DMS114 treated with DMSO at 0.1 percent for 48 hours (cell line): ENCODE results near the gene OR51F1.
"Not testable (repeated sequence)": the region's sequence is repeated elsewhere in the genome, so short reads cannot be mapped to it uniquely, and the experiment has no call there.

ENCODE experiments used
- DNase-seq: peaks from one replicate; lab custom pipeline; 2025; ENCODE audit not compliant: unreplicated experiment; lab: John Stamatoyannopoulos, UW

OR51F1 gene, protein sequence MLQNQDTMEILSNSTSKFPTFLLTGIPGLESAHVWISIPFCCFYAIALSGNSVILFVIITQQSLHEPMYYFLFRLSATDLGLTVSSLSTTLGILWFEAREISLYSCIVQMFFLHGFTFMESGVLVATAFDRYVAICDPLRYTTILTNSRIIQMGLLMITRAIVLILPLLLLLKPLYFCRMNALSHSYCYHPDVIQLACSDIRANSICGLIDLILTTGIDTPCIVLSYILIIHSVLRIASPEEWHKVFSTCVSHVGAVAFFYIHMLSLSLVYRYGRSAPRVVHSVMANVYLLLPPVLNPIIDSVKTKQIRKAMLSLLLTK

DNA sequence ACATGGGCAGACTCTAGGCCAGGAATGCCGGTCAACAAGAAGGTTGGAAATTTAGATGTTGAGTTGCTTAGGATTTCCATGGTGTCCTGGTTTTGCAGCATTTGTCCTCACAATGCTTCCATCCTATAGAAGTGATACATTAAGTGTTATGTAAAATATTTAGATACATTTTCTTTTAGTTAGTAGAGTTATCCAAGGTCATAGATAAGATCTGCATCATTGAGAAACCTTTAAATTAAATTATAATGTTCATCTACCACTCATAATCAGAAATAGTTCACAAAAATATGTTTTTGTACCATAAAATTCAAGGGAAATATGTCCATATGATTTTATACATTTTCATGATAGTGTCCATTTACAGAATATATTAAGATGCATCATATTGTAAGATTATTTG, at the start of gene OR51F1:
Gene OR51F1, minus strand, starts transcription at position 101 of the 400 bp plus-strand sequence. Its CDS starts 0 bp downstream, at position 101.
- no peak for DNase-seq

DNA sequence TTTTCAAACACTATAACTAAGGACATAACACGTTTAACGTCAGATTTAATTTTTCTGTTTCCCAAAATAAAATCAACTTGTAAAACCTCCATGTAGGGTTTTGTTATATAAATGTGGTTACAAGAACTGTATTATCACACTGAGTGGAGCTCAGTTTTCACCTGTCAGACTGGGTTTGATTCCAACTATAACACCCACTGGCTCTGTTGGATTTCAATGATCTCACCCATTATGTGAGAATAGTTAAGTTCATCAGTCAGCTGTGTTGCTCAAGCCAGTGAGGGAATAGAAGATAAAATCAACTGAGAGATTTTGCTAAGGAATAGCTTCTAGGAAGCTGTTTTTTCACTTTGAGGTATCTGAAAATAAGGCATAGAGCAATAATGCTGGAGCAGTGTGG, 39.5 kb upstream of the OR51F1 start:
- no peak for DNase-seq

DNA sequence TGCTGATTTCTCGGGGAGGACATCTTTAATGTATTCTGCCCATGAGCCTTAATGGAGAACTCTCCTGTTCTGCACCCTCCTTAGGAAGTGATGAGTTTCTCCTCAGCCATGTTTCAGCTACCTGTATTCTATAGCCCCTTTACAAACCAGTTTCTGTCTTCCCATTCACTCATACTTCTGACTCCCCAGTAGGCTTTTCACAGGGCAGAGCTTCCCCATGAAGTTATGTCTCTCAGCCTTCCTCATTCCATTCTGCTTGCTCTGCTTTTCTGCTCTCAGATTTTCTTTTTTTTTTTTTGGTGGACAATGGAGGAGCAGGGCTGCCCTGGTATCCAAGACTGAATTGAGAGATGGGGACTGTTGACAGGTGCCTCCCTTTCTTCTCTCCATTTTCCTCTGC, 38.7 kb upstream of the OR51F1 start:
- no peak for DNase-seq

DNA sequence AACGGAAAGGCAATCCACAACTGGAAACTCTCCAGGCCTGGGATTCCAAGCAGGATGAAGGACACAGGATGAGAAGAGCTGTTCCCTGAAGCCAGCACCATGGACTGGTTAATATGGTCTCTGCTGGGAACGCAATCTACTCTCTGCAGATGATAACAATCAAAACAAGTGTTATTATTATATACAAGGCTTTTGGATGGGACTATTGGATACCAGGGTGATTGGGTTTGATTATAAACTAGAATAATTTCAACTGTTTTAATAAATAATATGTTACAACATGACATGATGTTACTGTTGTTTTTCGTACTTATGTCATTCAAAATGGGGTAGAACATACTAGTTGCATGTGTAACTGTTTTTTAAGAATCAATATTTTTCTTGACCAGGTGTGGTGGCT, 34.5 kb upstream of the OR51F1 start, which contains the start of gene OR52R1:
Gene OR52R1, minus strand, starts transcription at position 101 of the 400 bp plus-strand sequence. Its CDS starts 0 bp downstream, at position 101.
- DNase-seq = no peak

DNA sequence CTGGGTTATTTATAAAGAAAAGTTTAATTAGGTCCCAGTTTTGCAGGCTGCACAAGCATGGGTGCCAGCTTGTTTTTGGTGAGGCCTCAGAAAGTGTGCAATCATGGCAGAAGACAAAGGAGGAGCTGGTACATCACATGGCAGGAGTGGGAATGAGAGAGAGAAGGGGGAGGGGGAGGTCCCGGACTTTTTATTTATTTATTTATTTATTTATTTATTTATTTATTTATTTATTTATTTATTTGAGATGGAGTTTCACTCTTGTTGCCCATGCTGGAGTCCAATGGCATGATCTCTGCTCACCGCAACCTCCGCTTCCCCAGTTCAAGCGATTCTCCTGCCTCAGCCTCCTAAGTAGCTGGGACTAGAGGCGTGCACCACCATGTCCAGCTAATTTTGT, 31.6 kb upstream of the OR51F1 start:
- not testable (repeated sequence) for DNase-seq

DNA sequence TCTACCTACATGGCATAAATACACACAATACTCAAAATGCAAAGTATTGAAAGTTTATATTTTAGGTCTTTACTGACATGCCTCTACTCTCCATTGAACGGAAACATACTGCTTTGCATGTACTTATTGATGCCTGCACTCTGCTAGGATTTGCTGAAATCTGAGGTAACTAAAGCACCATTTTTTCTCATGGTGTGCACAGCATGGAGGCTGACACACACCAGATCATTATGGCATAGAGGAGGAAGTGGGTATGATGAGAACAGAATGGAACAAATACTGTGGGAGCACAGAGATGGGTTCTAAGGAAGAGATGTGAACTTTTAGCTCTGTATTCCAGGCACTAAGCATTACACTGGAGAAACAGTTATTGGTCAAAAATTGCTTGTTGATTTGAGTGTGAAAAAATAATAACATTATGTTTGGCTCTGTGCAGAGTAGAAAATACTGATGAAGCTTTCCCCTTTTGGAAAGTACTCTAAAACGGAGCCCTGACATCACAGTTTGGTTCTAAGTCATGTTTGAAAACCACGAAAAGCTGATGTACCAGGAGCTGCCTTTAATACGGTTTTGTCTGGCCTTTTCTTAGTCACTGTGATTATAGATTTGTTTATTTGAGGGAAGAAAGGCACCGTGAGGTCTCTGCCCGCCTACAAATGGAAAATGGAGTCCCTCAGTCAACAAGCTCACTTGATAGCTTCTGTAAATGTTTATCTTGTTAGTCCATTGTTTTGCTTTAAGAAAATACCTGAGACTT, 28.9 kb upstream of the OR51F1 start:
- no peak for DNase-seq

DNA sequence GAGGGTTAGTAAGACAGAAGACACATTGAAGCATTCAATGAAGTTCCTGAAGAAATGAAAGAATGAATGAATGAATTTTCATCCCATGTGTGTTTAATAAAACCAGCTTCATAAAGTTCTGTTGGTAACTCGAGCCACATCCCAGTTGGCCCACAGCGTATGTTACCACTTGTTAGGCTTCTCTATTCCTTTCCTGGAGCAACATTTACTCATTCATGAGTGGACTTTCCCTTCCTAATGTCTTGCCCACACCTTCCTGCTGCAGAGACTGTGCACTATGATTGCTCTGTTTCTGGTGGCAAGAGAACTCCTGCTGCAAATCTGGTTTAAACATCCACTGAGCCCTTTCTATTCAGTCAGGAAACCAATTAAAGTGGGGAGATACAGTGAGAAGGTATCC, 27.5 kb upstream of the OR51F1 start:
- DNase-seq = no peak

DNA sequence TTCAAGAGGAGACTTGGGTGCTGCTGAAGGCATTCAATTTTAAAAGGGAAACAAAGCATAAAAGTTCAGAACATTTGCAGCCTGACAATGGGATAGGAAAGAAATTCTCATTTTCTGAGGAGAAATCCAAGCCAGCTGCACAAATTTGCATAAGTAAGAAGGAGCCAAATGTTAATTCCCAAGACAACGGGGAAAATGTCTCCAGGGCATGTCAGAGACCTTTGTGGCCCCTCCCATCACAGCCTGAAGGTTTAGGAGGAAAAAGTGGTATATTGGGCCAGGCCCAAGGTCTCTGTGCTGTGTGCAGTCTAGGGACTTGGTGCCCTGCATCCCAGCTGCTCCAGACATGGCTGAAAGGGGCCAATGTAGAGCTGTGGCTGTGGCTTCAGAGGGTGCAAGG, 12.7 kb upstream of the OR51F1 start:
- no peak for DNase-seq

DNA sequence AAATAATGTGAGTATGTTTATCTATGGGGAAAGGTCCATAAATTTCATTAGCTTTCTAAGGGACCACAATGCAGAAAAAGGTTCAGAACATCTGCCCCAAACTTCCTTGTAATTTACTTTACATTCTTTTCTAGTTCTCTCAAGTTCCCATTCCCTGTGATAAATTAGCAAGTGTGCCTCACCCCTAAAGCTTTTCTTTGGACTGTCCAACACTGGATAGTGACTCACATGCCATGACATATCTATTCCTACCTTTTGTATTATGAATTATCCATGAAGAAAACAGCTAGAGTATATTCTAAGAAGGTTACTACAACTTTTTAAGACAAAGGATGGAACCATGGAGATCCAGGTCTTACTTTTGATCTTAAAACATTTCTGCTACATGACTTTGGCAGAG, 1.6 kb downstream of the OR51F1 start:
- no peak for DNase-seq

DNA sequence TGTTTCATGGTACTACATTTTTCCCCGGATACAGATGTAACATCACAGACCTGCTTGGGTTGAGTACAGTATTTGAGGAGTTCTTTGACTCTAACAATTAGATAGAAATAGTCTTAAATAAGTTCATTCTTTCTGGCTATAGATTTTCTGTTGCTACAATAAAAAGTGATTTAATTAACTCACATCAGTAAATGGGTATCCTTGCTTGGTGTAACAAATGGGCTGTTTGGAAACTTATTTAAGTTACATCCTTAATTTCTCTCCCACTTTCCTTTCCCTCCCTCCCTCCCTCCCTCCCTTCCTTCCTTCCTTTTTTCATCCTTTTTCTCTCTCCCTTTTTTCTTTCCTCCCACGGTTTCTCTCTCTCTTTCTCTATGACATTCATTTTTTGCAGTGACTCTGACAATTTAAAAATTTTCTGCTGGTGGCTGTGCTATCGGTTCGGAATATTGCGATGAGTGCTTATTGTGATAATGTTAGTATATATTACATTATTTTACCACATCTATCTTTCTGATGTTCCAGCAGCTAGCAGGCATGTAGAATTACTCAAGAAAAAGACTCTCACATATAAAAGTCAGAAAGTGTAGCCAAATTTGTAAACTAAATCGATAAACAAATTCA, 3.2 kb downstream of the OR51F1 start:
- no peak for DNase-seq

DNA sequence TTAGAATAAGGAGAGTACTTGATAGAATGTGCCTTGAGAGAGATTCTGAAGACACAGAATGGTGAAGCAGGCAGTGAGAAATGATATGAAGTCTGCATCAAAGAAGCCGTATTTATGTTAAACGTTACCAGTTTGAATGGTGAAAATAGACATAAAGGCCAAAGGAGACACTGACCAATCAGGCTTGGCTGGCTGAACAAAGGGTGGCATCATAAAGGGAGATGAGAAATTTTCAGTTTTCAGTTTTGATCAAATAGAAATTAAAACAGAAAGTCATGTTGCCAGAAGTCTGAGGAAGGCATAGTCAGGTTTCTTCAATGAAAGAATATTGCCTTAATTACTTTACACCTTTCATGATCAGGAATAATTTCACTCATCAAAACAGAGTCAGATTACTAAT, 6.6 kb downstream of the OR51F1 start:
- DNase-seq = no peak

DNA sequence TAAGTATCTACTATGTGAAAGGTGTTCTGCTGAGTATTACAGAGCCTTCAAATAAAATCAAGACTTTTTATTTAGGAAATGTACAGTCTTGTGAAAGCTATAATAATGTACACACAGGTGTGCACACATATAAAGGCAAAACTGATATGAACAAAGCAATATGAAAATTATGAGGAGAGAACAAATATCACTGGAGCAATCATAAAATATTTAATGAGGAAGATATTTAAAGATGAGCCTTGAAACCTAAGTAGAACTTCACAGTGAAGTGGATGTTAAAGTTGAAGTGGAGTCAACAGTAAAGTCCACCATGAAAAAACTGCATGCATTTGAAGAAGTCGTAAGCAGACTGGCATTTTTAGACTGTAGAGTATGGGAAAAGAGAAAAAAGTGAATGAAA, 18.5 kb downstream of the OR51F1 start:
- no peak for DNase-seq

DNA sequence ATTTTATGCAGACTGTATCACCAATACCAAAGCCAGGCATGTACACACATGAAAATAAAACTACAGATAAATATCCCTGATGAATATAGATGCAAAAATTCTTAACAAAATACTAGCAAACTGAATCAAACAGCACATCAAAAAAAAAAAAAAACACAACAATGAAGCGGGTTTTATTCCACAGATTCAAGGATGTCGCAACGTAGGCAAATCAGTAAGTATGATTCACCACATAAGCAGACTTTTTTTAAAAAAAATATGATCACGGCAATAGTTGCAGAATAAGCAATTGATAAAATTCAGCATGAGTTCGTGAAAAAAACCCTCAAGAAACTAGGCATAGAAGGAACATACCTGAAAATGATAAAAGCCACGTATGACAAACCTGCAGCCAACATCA, 21.3 kb downstream of the OR51F1 start:
- no peak for DNase-seq

DNA sequence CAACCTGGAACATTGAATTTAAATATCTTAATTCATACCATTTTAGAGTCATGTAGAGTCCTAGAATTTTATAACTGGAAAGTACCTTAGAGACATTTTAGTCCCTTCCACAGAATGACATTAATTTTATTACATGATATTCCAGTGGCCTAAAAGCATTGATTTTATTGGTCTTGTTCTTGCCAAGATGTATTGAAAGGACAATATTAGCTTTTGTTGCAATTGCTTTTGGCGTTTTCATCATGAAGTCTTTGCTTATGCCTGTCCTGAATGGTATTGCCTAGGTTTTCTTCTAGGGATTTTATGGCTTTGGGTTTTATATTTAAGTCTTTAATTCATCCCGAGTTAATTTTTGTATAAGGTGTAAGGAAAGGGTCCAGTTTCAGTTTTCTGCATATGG, 29.0 kb downstream of the OR51F1 start:
- no peak for DNase-seq

DNA sequence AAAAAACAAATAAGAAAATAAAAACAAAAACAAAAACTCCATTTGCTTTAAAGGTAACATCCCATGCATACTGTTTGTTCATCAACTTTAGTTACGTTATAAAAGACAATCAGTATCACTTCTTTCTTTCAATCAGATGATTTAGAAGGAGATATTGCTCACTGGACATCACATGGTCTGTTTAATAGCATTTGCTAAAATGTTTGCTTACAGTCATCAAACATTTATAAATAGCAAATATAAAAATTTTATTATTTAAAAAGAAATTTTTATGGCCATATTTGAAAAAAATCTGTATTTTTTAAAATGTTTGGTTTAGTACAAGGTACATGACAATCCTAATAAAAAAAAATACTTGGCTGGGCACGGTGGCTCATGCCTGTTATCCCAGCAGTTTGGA, 42.6 kb downstream of the OR51F1 start:
- no peak for DNase-seq

DNA sequence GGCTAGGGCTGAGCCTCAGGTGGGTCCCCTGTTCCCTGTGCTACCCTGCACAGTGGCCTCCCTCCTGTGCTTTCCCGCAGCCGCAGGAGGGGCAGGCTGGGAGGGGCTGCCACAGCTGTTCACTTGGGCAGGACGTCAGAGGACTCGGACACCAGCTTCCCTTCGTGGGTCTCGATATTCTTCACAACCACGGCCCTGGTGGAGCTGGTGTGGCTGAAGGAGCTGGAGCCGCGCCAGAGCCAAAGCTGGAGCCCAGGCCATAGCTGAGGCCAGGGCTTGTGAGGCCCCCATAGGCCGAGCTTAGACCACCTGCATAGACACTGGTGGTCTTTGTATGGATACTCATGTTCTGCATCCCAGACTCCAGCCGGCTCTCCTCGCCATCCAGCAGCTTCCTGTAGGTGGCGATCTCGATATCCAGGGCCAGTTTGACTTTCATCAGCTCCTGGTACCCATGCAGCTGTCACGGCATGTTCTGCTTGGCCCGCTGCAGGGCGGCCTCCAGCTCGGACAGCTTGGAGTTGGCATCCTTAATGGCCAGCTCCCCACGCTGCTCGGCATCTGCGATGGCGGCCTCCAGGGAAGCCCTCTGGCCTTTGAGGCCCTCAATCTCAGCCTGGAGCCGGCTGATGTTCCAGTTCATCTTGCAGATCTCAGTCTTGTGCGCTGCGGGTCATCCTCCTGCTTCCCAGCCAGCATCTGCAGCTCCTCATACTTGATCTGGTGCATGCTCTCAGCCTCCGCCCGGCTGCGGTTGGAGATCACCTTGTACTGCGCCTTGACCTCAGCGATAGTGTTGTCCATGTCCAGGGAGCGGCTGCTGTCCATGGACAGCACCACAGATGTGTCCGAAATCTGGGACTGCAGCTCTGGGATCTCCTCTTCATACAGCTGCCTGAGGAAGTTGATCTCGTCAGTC, 46.9 kb downstream of the OR51F1 start:
- DNase-seq = not testable (repeated sequence)
